A549 (cell line): Measurements from ENCODE around the gene NSD2. TPM values are rescaled to one million over a fixed set of nuclear protein-coding genes. Genes with fewer than 3 reads are reported as not detected.

Source experiments
- ATAC-seq, 2 experiments: fragments of 200-7000 bp in 1 of 2; fragments of >200 bp in 1 of 2; cut with Nextera tagmentation in 1 of 2; cut with Tn5 transposase in 1 of 2; 3 replicates each; pipeline versions ENCODE4 v1.8.0 to v1.9.1; 2018 to 2020; ENCODE audit warnings: mild to moderate bottlenecking in 1 of 2, moderate library complexity in 1 of 2
- CTCF ChIA-PET: fragments of 300-600 bp; sonication (Branson Sonifier 250); formaldehyde crosslinking; extraction: SDS; loops from one replicate; lab custom pipeline; 2021; ENCODE audit warnings: antibody characterized with exemption, inconsistent platforms; lab: Yijun Ruan, JAX
- POLR2A ChIA-PET: fragments of 350-600 bp; formaldehyde crosslinking; extraction: SDS; loops from one replicate; lab custom pipeline; 2021; ENCODE audit warnings: antibody characterized with exemption, inconsistent platforms; lab: Yijun Ruan, JAX
- DNase-seq, 2 experiments: peaks; one replicate each; pipeline versions ENCODE4 v3.0.0 to v3.0.0-alpha.2; 2011 to 2016; ENCODE audit warnings: low read depth in 1 of 2, low spot score in 1 of 2
- FAIRE-seq: peaks from 2 replicates; lab custom pipeline; 2011; peaks lifted over from hg19 to GRCh38; lab: Jason Lieb, UNC
- H3K27ac ChIP-seq, 2 experiments: fragments of >200 bp; sonication (Bioruptor Twin); formaldehyde crosslinking; 3 replicates each; pipeline ENCODE4 v1.5.1; 2016 to 2017
- H3K4me1 ChIP-seq: fragments of >200 bp; sonication (Bioruptor Twin); formaldehyde crosslinking; 3 replicates; pipeline ENCODE4 v1.6.1; 2016
- H3K4me2 ChIP-seq: fragments of >200 bp; sonication (Bioruptor Twin); formaldehyde crosslinking; 3 replicates; pipeline ENCODE4 v1.6.1; 2016
- H3K4me3 ChIP-seq: fragments of >200 bp; sonication (Bioruptor Twin); formaldehyde crosslinking; 3 replicates; pipeline ENCODE4 v1.5.1; 2016
- H3K9me3 ChIP-seq: fragments of >200 bp; sonication (Bioruptor Twin); formaldehyde crosslinking; 3 replicates; pipeline ENCODE4 v1.6.1; 2016
- ATOH8 ChIP-seq: fragments of 250-450 bp; sonication (Bioruptor Pico); IDR thresholded peaks from 2 replicates; pipeline ENCODE4 v1.5.0; 2020; ENCODE audit warnings: low read depth, mild to moderate bottlenecking, moderate library complexity
- BCL3 ChIP-seq: fragments of >200 bp; sonication (Bioruptor Twin); formaldehyde crosslinking; IDR thresholded peaks from 3 replicates; pipeline ENCODE4 v1.6.1; 2016
- CBX2 ChIP-seq: fragments of 200-600 bp; sonication (generic); IDR thresholded peaks from 2 replicates; pipeline ENCODE4 v1.6.1; 2016; ENCODE audit warnings: low read depth, mild to moderate bottlenecking, borderline replicate concordance
- CEBPB ChIP-seq, 2 experiments: fragments of >200 bp in 1 of 2; sonication (Bioruptor Twin) in 1 of 2; formaldehyde crosslinking in 1 of 2; IDR thresholded peaks; 2 replicates each; pipeline ENCODE4 v1.6.1; 2012 to 2016
- CHD2 ChIP-seq: fragments of 150-350 bp; IDR thresholded peaks from 2 replicates; pipeline ENCODE4 v1.6.1; 2014; ENCODE audit warnings: low read length; ENCODE audit not compliant: partially characterized antibody
- ELK1 ChIP-seq: fragments of 150-350 bp; IDR thresholded peaks from 2 replicates; pipeline ENCODE4 v1.6.1; 2014; ENCODE audit warnings: low read depth, mild to moderate bottlenecking, low read length
- FOSB ChIP-seq: fragments of 250-450 bp; sonication (Bioruptor Pico); IDR thresholded peaks from 2 replicates; pipeline ENCODE4 v1.5.0; 2020; ENCODE audit warnings: mild to moderate bottlenecking, moderate library complexity
- FOSL2 ChIP-seq, 2 experiments: fragments of 450-650 bp in 1 of 2; fragments of >200 bp in 1 of 2; sonication (Bioruptor Twin) in 1 of 2; formaldehyde crosslinking; IDR thresholded peaks; 2 replicates each; pipeline versions ENCODE4 v1.5.0 to v1.6.1; 2016 to 2020; ENCODE audit warnings: mild to moderate bottlenecking in 1 of 2, moderate library complexity in 1 of 2
- HES2 ChIP-seq: fragments of >200 bp; sonication (Bioruptor Twin); formaldehyde crosslinking; IDR thresholded peaks from 2 replicates; pipeline ENCODE4 v1.6.1; 2016
- HEYL ChIP-seq: fragments of 250-450 bp; sonication (Bioruptor Pico); IDR thresholded peaks from 2 replicates; pipeline ENCODE4 v1.8.0; 2021; ENCODE audit warnings: mild to moderate bottlenecking, moderate library complexity
- HMGXB4 ChIP-seq: fragments of 250-450 bp; sonication (Bioruptor Pico); IDR thresholded peaks from 2 replicates; pipeline ENCODE4 v1.5.0; 2021; ENCODE audit warnings: mild to moderate bottlenecking, moderate library complexity, borderline replicate concordance
- HOXA7 ChIP-seq: fragments of 250-450 bp; sonication (Bioruptor Pico); IDR thresholded peaks from 2 replicates; pipeline ENCODE4 v1.5.0; 2020; ENCODE audit warnings: mild to moderate bottlenecking, moderate library complexity
- JUN ChIP-seq, 2 experiments: fragments of >200 bp; sonication (Bioruptor Twin); formaldehyde crosslinking; IDR thresholded peaks; 2 replicates in 1 of 2; 3 replicates in 1 of 2; pipeline ENCODE4 v1.6.1; 2016 to 2017
- MAFK ChIP-seq: fragments of 450-650 bp; IDR thresholded peaks from 2 replicates; pipeline ENCODE4 v1.6.1; 2014; ENCODE audit not compliant: partially characterized antibody
- MAX ChIP-seq: IDR thresholded peaks from 2 replicates; pipeline ENCODE4 v1.6.1; 2012
- MYC ChIP-seq: IDR thresholded peaks from 2 replicates; pipeline ENCODE4 v1.6.1; 2012; ENCODE audit warnings: mild to moderate bottlenecking, inconsistent platforms, low read length, improper control_type of control experiment, borderline replicate concordance
- NR3C1 ChIP-seq: fragments of >200 bp; sonication (Bioruptor Twin); formaldehyde crosslinking; IDR thresholded peaks from 3 replicates; pipeline ENCODE4 v1.6.1; 2017
- PBX3 ChIP-seq: IDR thresholded peaks from 2 replicates; pipeline ENCODE4 v1.6.1; 2012
- PHF8 ChIP-seq: fragments of 200-600 bp; sonication (generic); IDR thresholded peaks from 2 replicates; pipeline ENCODE4 v1.6.1; 2016; ENCODE audit warnings: low read depth, mild to moderate bottlenecking, antibody characterized with exemption, moderate library complexity, borderline replicate concordance
- RAD21 ChIP-seq, 2 experiments: fragments of >200 bp in 1 of 2; sonication (Bioruptor Twin) in 1 of 2; formaldehyde crosslinking in 1 of 2; IDR thresholded peaks in 1 of 2; conservative IDR thresholded peaks in 1 of 2; 2 replicates in 1 of 2; 3 replicates in 1 of 2; pipeline ENCODE4 v1.6.1; 2012 to 2018; ENCODE audit warnings: inconsistent platforms in 1 of 2
- RNF2 ChIP-seq: fragments of 200-600 bp; sonication (generic); IDR thresholded peaks from 2 replicates; pipeline ENCODE4 v1.6.1; 2016; ENCODE audit warnings: low read depth, mild to moderate bottlenecking, antibody characterized with exemption, moderate library complexity, borderline replicate concordance
- TFCP2L1 ChIP-seq: fragments of 250-450 bp; sonication (Bioruptor Pico); IDR thresholded peaks from 2 replicates; pipeline ENCODE4 v1.5.0; 2021; ENCODE audit warnings: mild to moderate bottlenecking
- ZFP36 ChIP-seq: fragments of 450-650 bp; IDR thresholded peaks from 2 replicates; pipeline ENCODE4 v1.6.1; 2014; ENCODE audit warnings: borderline replicate concordance; ENCODE audit not compliant: partially characterized antibody
- ZSCAN20 ChIP-seq: fragments of 250-450 bp; sonication (Bioruptor Pico); IDR thresholded peaks from 2 replicates; pipeline ENCODE4 v1.8.0; 2022; ENCODE audit warnings: mild to moderate bottlenecking, moderate library complexity
- WGBS: methylation state at CpG from one replicate; pipeline ENCODE4 v1.1.6; 2017; ENCODE audit errors: missing lambda C conversion rate; 5-methylcytosine and 5-hydroxymethylcytosine counted together
- polyA plus RNA-seq, 4 experiments: library from polyadenylated mRNA; depleted of rRNA in 3 of 4; stranded (reverse); fragments of >200 nt; fragmentation: RNase III in 1 of 4; extraction: RNeasy Plus Mini Kit Qiagen cat#74134 plus additional on column Dnase treatment in 1 of 4; gene quantifications; 2 replicates in 3 of 4; 3 replicates in 1 of 4; pipeline ENCODE4 v1.2.3, GENCODE V29; 2011 to 2017

NSD2 gene
- polyA plus RNA-seq, 2 of the 4 experiments (the other 2 are of a cell fraction), result 43.8 to 49.3 TPM

GRCh38 chr4:1900624-1901023 lies 29.4 kb downstream of the NSD2 start:
- WGBS, result 92% methylated on average over 12 of the region's 16 CpGs
- FAIRE-seq (no peak), DNase-seq (no peak), ATAC-seq (no peak)
- CTCF ChIA-PET, result interaction anchor here (0.9 to 10.1 kb wide), 15 partner anchors 9 to 155 kb away, joined by 3 to 65 read pairs (median 11); partner anchors contain the start of gene NSD2
- Histone ChIP-seq H3K4me2 (no peak overlapping the region), H3K27ac (no peak overlapping the region), H3K4me3 (no peak overlapping the region), H3K4me1 (peaks cover 8% of the 10 kb centered on the region; the same call in 2 of the 3 replicates), H3K9me3 (no peaks in the 10 kb centered on the region)
- TF ChIP-seq ATOH8 (no peak), CHD2 (no peak), ZFP36 (no peak), MAX (no peak), ELK1 (no peak), CEBPB (IDR thresholded peaks at IDR 0.05) (no peak), RAD21 (conservative IDR thresholded peaks at IDR 0.05 in 1 of 2, IDR thresholded peaks at IDR 0.05 in 1 of 2) (no peak), HES2 (no peak), HMGXB4 (CRISPR knock-in tag) (no peak), HEYL (CRISPR knock-in tag) (no peak), JUN (IDR thresholded peaks at IDR 0.05) (no peak), ZSCAN20 (no peak), MYC (no peak), RNF2 (no peak), HOXA7 (CRISPR knock-in tag) (no peak), PHF8 (no peak), FOSL2 (IDR thresholded peaks at IDR 0.05) (no peak), FOSL2 (CRISPR knock-in tag; IDR thresholded peaks at IDR 0.05) (no peak), FOSB (CRISPR knock-in tag) (no peak), MAFK (no peak)
- POLR2A ChIA-PET, result no interaction called here

- ChIA-PET CTCF (interaction anchor here (1.1 to 10.1 kb wide), 8 partner anchors 8 to 155 kb away, joined by 3 to 65 read pairs (median 13); partner anchors contain the start of gene NSD2), POLR2A (no interaction called here)
- no peak for FAIRE-seq
- Histone ChIP-seq H3K27ac (no peak overlapping the region), H3K9me3 (no peaks in the 10 kb centered on the region), H3K4me2 (no peak overlapping the region), H3K4me3 (no peak overlapping the region), H3K4me1 (peaks cover 8% of the 10 kb centered on the region; the same call in 2 of the 3 replicates)
- no peak for DNase-seq
- 86% methylated on average over 6 of the region's 6 CpGs for WGBS
- no peak for ATAC-seq
- TF ChIP-seq FOSB (CRISPR knock-in tag), result no peak
- TF ChIP-seq BCL3, result no peak
- TF ChIP-seq PBX3, result no peak
- TF ChIP-seq TFCP2L1 (CRISPR knock-in tag), result no peak
- TF ChIP-seq RAD21 (conservative IDR thresholded peaks at IDR 0.05 in 1 of 2, IDR thresholded peaks at IDR 0.05 in 1 of 2), result no peak
- TF ChIP-seq NR3C1, result no peak
- TF ChIP-seq CBX2, result no peak
- TF ChIP-seq RNF2, result no peak
- no peak for TF ChIP-seq HMGXB4 (CRISPR knock-in tag)
These were observed 29.9 kb downstream of the NSD2 start for GRCh38 chr4:1901127-1901526.
